IMR-90 (cell line): ENCODE data around the gene STAG1. TPM values are rescaled to one million over a fixed set of nuclear protein-coding genes. Genes with fewer than 3 reads are reported as not detected.
A peak's percentile ranks its signal among the peaks of the same experiment; 100 is the strongest.

Experiments used
- ATAC-seq: fragments of 200-7000 bp; cut with Tn5 transposase; 2 replicates; pipeline ENCODE4 v1.9.1; 2020; ENCODE audit warnings: low read depth, mild to moderate bottlenecking, moderate library complexity
- BruUV-seq: library from RNA; stranded (reverse); fragments of 400-500 nt; replicated peaks from 2 replicates; lab custom pipeline; 2021; lab: Mats Ljungman, UMichigan
- CTCF ChIA-PET: fragments of 300-600 bp; formaldehyde crosslinking; extraction: SDS; loops from one replicate; lab custom pipeline; 2021; ENCODE audit warnings: antibody characterized with exemption; lab: Yijun Ruan, JAX
- POLR2A ChIA-PET: fragments of 300-600 bp; sonication (Branson Sonifier 250); formaldehyde crosslinking; loops from one replicate; lab custom pipeline; 2022; ENCODE audit warnings: antibody characterized with exemption; ENCODE audit not compliant: unreplicated experiment; lab: Charles Lee
- DNase-seq: peaks from one replicate; pipeline ENCODE4 v3.0.0; 2013
- H2AFZ ChIP-seq: replicated peaks from 2 replicates; pipeline ENCODE3; 2013; ENCODE audit warnings: low read length, mild to moderate bottlenecking; ENCODE audit not compliant: poor library complexity
- H2AK5ac ChIP-seq: 2 replicates; pipeline ENCODE4 v1.6.1; 2013; ENCODE audit warnings: low read depth, low read length, inconsistent platforms
- H2AK9ac ChIP-seq: replicated peaks from 2 replicates; pipeline ENCODE3; 2013; ENCODE audit warnings: mild to moderate bottlenecking, low read depth, low read length, moderate library complexity; ENCODE audit not compliant: poor library complexity
- H2BK120ac ChIP-seq: 2 replicates; pipeline ENCODE4 v1.6.1; 2013; ENCODE audit warnings: low read depth, low read length, inconsistent platforms
- H2BK15ac ChIP-seq: 3 replicates; pipeline ENCODE4 v1.6.1; 2013; ENCODE audit warnings: low read depth, low read length, inconsistent platforms
- H2BK20ac ChIP-seq: 2 replicates; pipeline ENCODE4 v1.6.1; 2013; ENCODE audit warnings: low read depth, mild to moderate bottlenecking, inconsistent platforms, low read length, moderate library complexity
- H2BK5ac ChIP-seq: 2 replicates; pipeline ENCODE4 v1.6.1; 2013; ENCODE audit warnings: mild to moderate bottlenecking, low read depth, low read length, inconsistent platforms; ENCODE audit not compliant: poor library complexity, severe bottlenecking
- H3K14ac ChIP-seq: replicated peaks from 2 replicates; pipeline ENCODE4 v1.6.1; 2013; ENCODE audit warnings: low read depth, low read length, inconsistent platforms
- H3K18ac ChIP-seq: 2 replicates; pipeline ENCODE4 v1.6.1; 2013; ENCODE audit warnings: low read depth, low read length, control low read depth
- H3K23ac ChIP-seq: 2 replicates; pipeline ENCODE4 v1.6.1; 2013; ENCODE audit warnings: low read depth, low read length, inconsistent platforms
- H3K27ac ChIP-seq: 2 replicates; pipeline ENCODE4 v1.5.1; 2013; ENCODE audit warnings: mild to moderate bottlenecking, control low read depth, low read length; ENCODE audit not compliant: insufficient read depth
- H3K27me3 ChIP-seq: 2 replicates; pipeline ENCODE4 v1.6.1; 2013; ENCODE audit warnings: low read length; ENCODE audit not compliant: control insufficient read depth, insufficient read depth
- H3K36me3 ChIP-seq: 2 replicates; pipeline ENCODE4 v1.6.1; 2013; ENCODE audit warnings: low read length, mixed read lengths; ENCODE audit not compliant: control insufficient read depth, insufficient read depth
- H3K4ac ChIP-seq: 2 replicates; pipeline ENCODE4 v1.6.1; 2013; ENCODE audit warnings: low read depth, low read length, inconsistent platforms
- H3K4me1 ChIP-seq: 2 replicates; pipeline ENCODE4 v1.6.1; 2013; ENCODE audit warnings: low read length, mixed read lengths; ENCODE audit not compliant: control insufficient read depth, insufficient read depth
- H3K4me2 ChIP-seq: 2 replicates; pipeline ENCODE4 v1.6.1; 2013; ENCODE audit warnings: low read depth, mild to moderate bottlenecking, control low read depth, low read length, moderate library complexity
- H3K4me3 ChIP-seq: 2 replicates; pipeline ENCODE4 v1.5.1; 2013; ENCODE audit warnings: low read depth, mild to moderate bottlenecking, control low read depth, low read length, moderate library complexity; ENCODE audit not compliant: insufficient read depth
- H3K56ac ChIP-seq: 2 replicates; pipeline ENCODE4 v1.6.1; 2013; ENCODE audit warnings: low read length, inconsistent platforms; ENCODE audit not compliant: insufficient read depth; ENCODE audit errors: extremely low read depth
- H3K79me1 ChIP-seq, 2 experiments: 2 replicates each; pipeline ENCODE4 v1.6.1; 2013; ENCODE audit warnings: low read length in 2 of 2, inconsistent platforms in 1 of 2, low read depth in 1 of 2
- H3K9ac ChIP-seq: 2 replicates; pipeline ENCODE4 v1.6.1; 2013; ENCODE audit warnings: low read depth, low read length, control low read depth
- H3K9me1 ChIP-seq: 2 replicates; pipeline ENCODE4 v1.6.1; 2013; ENCODE audit warnings: low read length, inconsistent platforms; ENCODE audit not compliant: insufficient read depth
- H3K9me3 ChIP-seq: 2 replicates; pipeline ENCODE4 v1.6.1; 2013; ENCODE audit warnings: low read length; ENCODE audit not compliant: control insufficient read depth, insufficient read depth
- H4K20me1 ChIP-seq: 2 replicates; pipeline ENCODE4 v1.6.1; 2013; ENCODE audit warnings: low read length, inconsistent platforms; ENCODE audit not compliant: insufficient read depth
- H4K5ac ChIP-seq: 2 replicates; pipeline ENCODE4 v1.6.1; 2013; ENCODE audit warnings: mild to moderate bottlenecking, low read depth, low read length, control low read depth
- H4K8ac ChIP-seq, 2 experiments: 2 replicates each; pipeline ENCODE4 v1.6.1; 2013; ENCODE audit warnings: low read depth in 2 of 2, low read length in 2 of 2, control low read depth in 1 of 2, inconsistent platforms in 1 of 2
- H4K91ac ChIP-seq: 2 replicates; pipeline ENCODE4 v1.6.1; 2013; ENCODE audit warnings: low read depth, low read length, inconsistent platforms; ENCODE audit not compliant: insufficient read depth
- WGBS, 2 experiments: methylation state at CpG; one replicate each; pipeline versions ENCODE4 v1.1.5 to v1.1.7; 2013; ENCODE audit warnings: missing lambda C conversion rate in 2 of 2; ENCODE audit not compliant: insufficient read length in 1 of 2; ENCODE audit errors: extremely low coverage in 2 of 2; 5-methylcytosine and 5-hydroxymethylcytosine counted together
- dilution Hi-C: fragments of 300-500 bp; cut with HindIII; formaldehyde crosslinking; loops from one replicate; pipeline ENCODE4 v1.14.3; 2018; ENCODE audit warnings: low sequenced_read_pairs; ENCODE audit not compliant: unreplicated experiment
- in situ Hi-C: fragments of 300-500 bp; cut with MboI; formaldehyde crosslinking; loops from 3 replicates; pipeline ENCODE4 v1.14.3; 2019; ENCODE audit warnings: low sequenced_read_pairs, inconsistent platforms, mixed read lengths
- intact Hi-C: fragments of 100-400 bp; cut with micrococcal nuclease; formaldehyde crosslinking; loops from 2 replicates; pipeline ENCODE4 v1.10.0; 2022
- polyA plus RNA-seq, 3 experiments: library from polyadenylated mRNA; depleted of rRNA; stranded (reverse); fragments of >200 nt; gene quantifications; 2 replicates each; pipeline ENCODE4 v1.2.3, GENCODE V29; 2012; ENCODE audit warnings: low replicate concordance in 1 of 3
- total RNA-seq: library from RNA; depleted of rRNA; stranded (reverse); fragments of >200 nt; gene quantifications from 2 replicates; pipeline ENCODE4 v1.2.3, GENCODE V29; 2012
- TF ChIP-seq, protein P1 (sequence below): fragments of 150-350 bp; IDR thresholded peaks from 2 replicates; pipeline ENCODE4 v1.6.1; 2016; ENCODE audit warnings: low read depth, mild to moderate bottlenecking, low read length, moderate library complexity, borderline replicate concordance

Gene STAG1
- total and polyA plus RNA-seq, 2 of the 4 experiments (the other 2 are of a cell fraction): 9.6 to 32.3 TPM

DNA sequence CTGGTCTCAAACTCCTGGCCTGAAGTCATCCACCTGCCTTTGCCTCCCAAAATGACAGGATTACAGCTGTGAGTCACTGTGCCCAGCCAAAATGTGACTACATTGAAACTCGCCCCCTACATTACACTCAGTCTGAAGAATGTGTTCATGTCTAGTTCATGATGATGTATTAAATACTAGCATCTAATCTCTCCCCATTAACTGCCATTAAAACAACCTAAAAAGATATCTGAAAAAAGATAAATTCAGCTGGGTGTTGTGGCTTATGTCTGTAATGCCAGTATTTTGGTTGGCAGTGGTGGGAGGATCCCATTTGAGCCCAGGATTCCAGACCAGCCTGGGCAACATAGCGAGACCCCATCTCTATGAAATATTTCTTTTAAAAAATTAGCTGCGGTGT is 342.6 kb downstream of the STAG1 start:
- Histone ChIP-seq H3K23ac (no peak overlapping the region), H3K9me1 (no peaks in the 10 kb centered on the region), H3K9me3 (no peaks in the 10 kb centered on the region), H3K4me3 (no peak overlapping the region), H3K56ac (no peak overlapping the region), H2AK5ac (peak overlapping the region; percentile 43; the same call in 1 of the 2 replicates), H3K36me3 (peaks cover 2% of the 10 kb centered on the region), H4K91ac (no peak overlapping the region), H3K27me3 (no peaks in the 10 kb centered on the region), H2BK120ac (no peak overlapping the region), H3K79me1 (peaks cover 3 to 4% of the 10 kb centered on the region in 2 experiments; a peak in 3 of 4 replicates), H3K4me2 (no peak overlapping the region), H3K9ac (no peak overlapping the region), H3K18ac (no peak overlapping the region), H2BK15ac (no peak overlapping the region), H2AK9ac (no peak overlapping the region), H2AFZ (no peak overlapping the region), H3K4ac (no peak overlapping the region), H3K4me1 (no peaks in the 10 kb centered on the region), H3K27ac (no peak overlapping the region), H4K5ac (no peak overlapping the region), H3K14ac (no peak overlapping the region), H4K8ac (no peak overlapping the region), H2BK5ac (no peak overlapping the region), H4K20me1 (no peaks in the 10 kb centered on the region), H2BK20ac (no peak overlapping the region)
- TF ChIP-seq, protein P1, sequence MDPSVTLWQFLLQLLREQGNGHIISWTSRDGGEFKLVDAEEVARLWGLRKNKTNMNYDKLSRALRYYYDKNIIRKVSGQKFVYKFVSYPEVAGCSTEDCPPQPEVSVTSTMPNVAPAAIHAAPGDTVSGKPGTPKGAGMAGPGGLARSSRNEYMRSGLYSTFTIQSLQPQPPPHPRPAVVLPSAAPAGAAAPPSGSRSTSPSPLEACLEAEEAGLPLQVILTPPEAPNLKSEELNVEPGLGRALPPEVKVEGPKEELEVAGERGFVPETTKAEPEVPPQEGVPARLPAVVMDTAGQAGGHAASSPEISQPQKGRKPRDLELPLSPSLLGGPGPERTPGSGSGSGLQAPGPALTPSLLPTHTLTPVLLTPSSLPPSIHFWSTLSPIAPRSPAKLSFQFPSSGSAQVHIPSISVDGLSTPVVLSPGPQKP: no peak
- intact Hi-C loops: loop anchor here (10.0 kb wide), 1 partner anchor 55 kb away; no protein-coding TSS in a partner anchor
- in situ Hi-C loops: no loop called here
- dilution Hi-C loops: no loop called here
- ATAC-seq (no peak), DNase-seq (no peak)
- ChIA-PET CTCF (interaction anchor here (0.6 to 1.4 kb wide), 4 partner anchors 13 to 343 kb away, joined by 3 to 4 read pairs (median 3); partner anchors contain the start of gene STAG1), POLR2A (no interaction called here)
- no TSS peak for BruUV-seq
- WGBS, 2 experiments: no CpG with 5 or more reads among the region's 3 CpGs
